Breast epithelium (tissue), 3 donors: Measurements from ENCODE around the gene NT5DC2.

Experiments
- CTCF ChIP-seq, 3 donors: fragments of 450-650 bp; IDR thresholded peaks; one replicate each; pipeline ENCODE4 v1.5.1; 2016 to 2017; ENCODE audit warnings: antibody characterized with exemption in 3 of 3, mild to moderate bottlenecking in 3 of 3, moderate library complexity in 3 of 3
- POLR2A ChIP-seq: fragments of 450-650 bp; IDR thresholded peaks from one replicate; pipeline ENCODE4 v1.6.1; 2016; ENCODE audit warnings: antibody characterized with exemption, mild to moderate bottlenecking, moderate library complexity

- no peak for TF ChIP-seq CTCF (IDR thresholded peaks at IDR 0.05)
- TF ChIP-seq POLR2A, result no peak
These were observed 9.4 kb downstream of the NT5DC2 start for GRCh38 chr3:52524258-52524751.
